CD4-positive, CD25-positive, alpha-beta regulatory T cell (primary cell): ENCODE measurements around the gene INSC. TPM values are rescaled to one million over a fixed set of nuclear protein-coding genes. Genes with fewer than 3 reads are reported as not detected.

Experiments used
- ATAC-seq, 2 donors: fragments of 150-1000 bp; cut with Tn5 transposase; one replicate each; pipeline ENCODE4 v1.10.0; 2021; ENCODE audit warnings: low read depth in 2 of 2, moderate number of reproducible peaks in 2 of 2, moderate library complexity in 1 of 2
- DNase-seq, 3 donors: peaks; one replicate each; pipeline versions ENCODE4 v3.0.0 to v3.0.0-alpha.2; 2012 to 2022; ENCODE audit warnings: mixed read lengths in 1 of 3
- H3K27ac ChIP-seq: one replicate; pipeline ENCODE4 v1.7.0; 2013; ENCODE audit warnings: mild to moderate bottlenecking, low read length; ENCODE audit not compliant: insufficient read depth, poor library complexity, severe bottlenecking
- H3K27me3 ChIP-seq: one replicate; pipeline ENCODE4 v1.7.0; 2013; ENCODE audit warnings: low read length; ENCODE audit not compliant: control insufficient read depth, insufficient read depth
- H3K36me3 ChIP-seq: one replicate; pipeline ENCODE4 v1.7.0; 2013; ENCODE audit warnings: mild to moderate bottlenecking, low read length, moderate library complexity; ENCODE audit not compliant: control insufficient read depth, insufficient read depth
- H3K4me1 ChIP-seq: 2 replicates; pipeline ENCODE4 v1.7.0; 2013; ENCODE audit warnings: mild to moderate bottlenecking, low read length; ENCODE audit not compliant: insufficient read depth, control insufficient read depth, poor library complexity, severe bottlenecking
- H3K4me3 ChIP-seq: one replicate; pipeline ENCODE4 v1.7.0; 2013; ENCODE audit warnings: low read depth, mild to moderate bottlenecking, low read length, moderate library complexity
- H3K9me3 ChIP-seq, 2 experiments: 1 replicate in 1 of 2; 2 replicates in 1 of 2; pipeline ENCODE4 v1.7.0; 2013; ENCODE audit warnings: low read length in 2 of 2, mild to moderate bottlenecking in 1 of 2, moderate library complexity in 1 of 2; ENCODE audit not compliant: control insufficient read depth in 2 of 2
- H3K27ac Mint-ChIP-seq, 3 donors: one replicate each; pipeline ENCODE4 v1.8.0; 2020 to 2022; ENCODE audit warnings: mild to moderate bottlenecking in 3 of 3, mixed read lengths in 3 of 3, moderate library complexity in 2 of 3
- H3K27me3 Mint-ChIP-seq: one replicate; pipeline ENCODE4 v1.8.0; 2022; ENCODE audit warnings: mild to moderate bottlenecking, mixed read lengths
- H3K36me3 Mint-ChIP-seq: one replicate; pipeline ENCODE4 v1.8.0; 2020; ENCODE audit warnings: mixed read lengths
- H3K4me1 Mint-ChIP-seq, 4 donors: one replicate each; pipeline ENCODE4 v1.8.0; 2020 to 2022; ENCODE audit warnings: mixed read lengths in 4 of 4, mild to moderate bottlenecking in 1 of 4
- H3K4me3 Mint-ChIP-seq, 4 donors: one replicate each; pipeline ENCODE4 v1.8.0; 2020 to 2022; ENCODE audit warnings: mild to moderate bottlenecking in 4 of 4, mixed read lengths in 4 of 4, moderate library complexity in 3 of 4
- H3K9me3 Mint-ChIP-seq, 7 donors: one replicate each; pipeline ENCODE4 v1.8.0; 2020 to 2022; ENCODE audit warnings: mixed read lengths in 7 of 7, mild to moderate bottlenecking in 3 of 7, moderate library complexity in 2 of 7
- polyA plus RNA-seq, 4 donors: library from polyadenylated mRNA; unstranded; fragments of 300-500 nt; fragmentation: Illumina TruSeq; gene quantifications; one replicate each; pipeline ENCODE4 v1.2.3, GENCODE V29; 2021
- total RNA-seq: library from RNA; stranded (reverse); gene quantifications from one replicate; pipeline ENCODE4 v1.2.3, GENCODE V29; 2022

Gene INSC
- total and polyA plus RNA-seq, 5 donors from 2014 or later, result 0.15 to 0.20 TPM; not detected in 3

DNA sequence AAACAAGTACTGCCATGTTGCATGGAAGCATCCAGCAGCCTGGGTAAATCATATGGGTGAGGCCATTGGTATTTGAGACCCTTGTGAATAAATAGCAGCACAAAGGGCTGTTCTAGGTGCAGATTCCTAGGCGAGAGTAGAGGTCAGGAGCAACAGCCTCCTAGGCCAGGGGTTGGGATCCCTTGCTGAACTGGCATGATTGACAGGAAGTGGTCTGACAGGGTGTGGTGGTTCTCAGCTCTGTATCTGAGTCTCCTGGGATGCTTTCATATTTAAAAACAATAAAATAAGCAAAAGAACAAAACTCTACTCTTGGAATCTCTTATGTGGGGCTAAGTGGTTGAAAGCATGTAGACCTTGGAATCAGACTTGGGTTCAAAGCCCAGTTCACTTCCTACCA, 35.8 kb downstream of the INSC start:
- H3K36me3 Mint-ChIP-seq, result no peaks in the 10 kb centered on the region
- peaks cover 14% of the 10 kb centered on the region for H3K27me3 Mint-ChIP-seq
- H3K36me3 ChIP-seq, result no peaks in the 10 kb centered on the region
- H3K4me3 ChIP-seq, result no peak overlapping the region
- no peak overlapping the region for H3K27ac Mint-ChIP-seq
- H3K27me3 ChIP-seq, result no peaks in the 10 kb centered on the region
- DNase-seq (peak in 1 of 3 donors; percentile 45), ATAC-seq (no peak)
- no peaks in the 10 kb centered on the region for H3K4me1 ChIP-seq
- no peaks in the 10 kb centered on the region for H3K9me3 ChIP-seq
- no peak overlapping the region for H3K4me3 Mint-ChIP-seq
- H3K9me3 Mint-ChIP-seq, result no peaks in the 10 kb centered on the region
- peaks cover 0 to 11% (median 0%) of the 10 kb centered on the region in 4 donors for H3K4me1 Mint-ChIP-seq
- H3K27ac ChIP-seq, result no peak overlapping the region

DNA sequence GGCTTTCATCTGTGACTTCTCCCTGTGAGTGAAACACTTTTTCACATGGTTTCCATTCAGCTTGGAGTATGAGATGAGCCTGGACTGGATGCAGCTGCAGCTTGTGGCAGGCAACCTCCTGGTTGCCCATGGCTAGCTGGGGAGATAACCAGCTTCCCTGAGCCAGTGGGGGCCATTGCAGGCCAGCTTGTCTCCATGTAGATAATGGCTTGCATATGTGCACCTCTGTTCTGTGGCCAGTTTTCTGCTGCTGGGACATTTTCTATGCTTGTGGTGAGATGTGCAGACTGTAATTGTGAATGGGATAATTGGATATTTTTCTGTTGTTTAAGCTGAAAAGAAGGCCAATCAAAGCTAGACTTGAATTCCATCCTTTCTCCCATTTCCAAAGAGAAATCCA, 38.5 kb downstream of the INSC start:
- H3K9me3 ChIP-seq, result no peaks in the 10 kb centered on the region
- ATAC-seq, result no peak
- no peaks in the 10 kb centered on the region for H3K9me3 Mint-ChIP-seq
- H3K4me1 ChIP-seq, result no peaks in the 10 kb centered on the region
- H3K4me3 ChIP-seq, result no peak overlapping the region
- H3K27ac ChIP-seq, result no peak overlapping the region
- H3K27me3 ChIP-seq, result no peaks in the 10 kb centered on the region
- no peak overlapping the region for H3K4me3 Mint-ChIP-seq
- no peaks in the 10 kb centered on the region for H3K36me3 Mint-ChIP-seq
- no peak overlapping the region for H3K27ac Mint-ChIP-seq
- H3K4me1 Mint-ChIP-seq, result peaks cover 0 to 11% (median 0%) of the 10 kb centered on the region in 4 donors
- no peak for DNase-seq
- no peaks in the 10 kb centered on the region for H3K36me3 ChIP-seq
- H3K27me3 Mint-ChIP-seq, result peaks cover 20% of the 10 kb centered on the region

DNA sequence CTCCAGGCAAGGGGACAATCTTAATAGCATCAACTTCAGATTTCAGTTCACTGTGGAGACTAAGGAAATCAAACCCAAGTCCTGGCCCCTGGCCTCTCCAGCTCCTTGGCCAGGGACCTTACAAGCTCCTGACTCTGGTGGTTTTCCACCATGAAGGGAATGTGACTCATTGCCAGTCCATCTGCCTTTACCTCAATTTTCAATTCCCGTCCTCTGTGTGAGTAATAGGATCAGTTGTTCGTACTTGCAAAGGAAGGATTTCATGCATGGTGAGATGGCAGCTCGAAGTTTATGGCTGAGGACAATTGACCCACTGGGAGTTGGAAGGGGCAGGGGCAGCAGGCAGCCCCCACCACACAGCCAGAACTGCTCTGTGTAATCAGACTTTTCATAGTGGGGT, 42.5 kb downstream of the INSC start:
- Histone ChIP-seq H3K27ac (no peak overlapping the region), H3K4me1 (no peaks in the 10 kb centered on the region), H3K4me3 (no peak overlapping the region), H3K36me3 (no peaks in the 10 kb centered on the region), H3K27me3 (no peaks in the 10 kb centered on the region), H3K9me3 (no peaks in the 10 kb centered on the region)
- no peaks in the 10 kb centered on the region for H3K36me3 Mint-ChIP-seq
- no peak overlapping the region for H3K4me3 Mint-ChIP-seq
- no peaks in the 10 kb centered on the region for H3K4me1 Mint-ChIP-seq
- peaks cover 16% of the 10 kb centered on the region for H3K27me3 Mint-ChIP-seq
- no peak overlapping the region for H3K27ac Mint-ChIP-seq
- ATAC-seq (no peak), DNase-seq (no peak)
- peaks cover 0 to 1% (median 0%) of the 10 kb centered on the region in 7 donors for H3K9me3 Mint-ChIP-seq

DNA sequence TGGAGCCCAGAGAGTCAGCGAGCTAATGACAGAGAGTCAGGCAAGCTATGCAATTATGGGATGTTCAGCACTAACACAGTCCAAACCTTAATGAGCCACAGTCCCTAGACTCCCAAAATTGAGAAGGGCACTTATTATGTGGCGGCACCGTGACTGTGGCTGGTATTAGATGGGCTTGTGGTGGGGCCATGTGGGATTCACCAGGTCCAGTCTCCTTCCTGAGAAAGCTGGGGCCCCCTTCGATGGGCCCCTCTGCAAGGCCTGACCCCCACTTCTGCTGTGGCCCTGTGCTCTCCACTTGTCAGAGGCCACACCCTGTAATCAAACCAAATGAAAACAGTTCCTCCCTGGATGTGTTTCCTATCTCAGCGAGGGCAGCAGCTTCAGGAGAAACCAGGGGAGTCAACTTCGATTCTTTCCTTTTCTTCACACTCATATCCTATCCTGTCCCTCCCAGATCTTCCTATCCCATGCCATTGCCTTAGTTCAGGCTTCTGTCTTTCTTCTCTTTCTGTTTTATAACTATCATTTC, 42.9 kb downstream of the INSC start:
- no peaks in the 10 kb centered on the region for H3K36me3 ChIP-seq
- Mint-ChIP-seq H3K4me1 (no peaks in the 10 kb centered on the region), H3K27ac (no peak overlapping the region), H3K4me3 (no peak overlapping the region), H3K36me3 (no peaks in the 10 kb centered on the region), H3K9me3 (peaks cover 0 to 1% (median 0%) of the 10 kb centered on the region in 7 donors), H3K27me3 (peaks cover 16% of the 10 kb centered on the region)
- H3K4me3 ChIP-seq, result no peak overlapping the region
- ATAC-seq (no peak), DNase-seq (no peak)
- no peaks in the 10 kb centered on the region for H3K27me3 ChIP-seq
- H3K27ac ChIP-seq, result no peak overlapping the region
- H3K9me3 ChIP-seq, result no peaks in the 10 kb centered on the region
- H3K4me1 ChIP-seq, result no peaks in the 10 kb centered on the region

DNA sequence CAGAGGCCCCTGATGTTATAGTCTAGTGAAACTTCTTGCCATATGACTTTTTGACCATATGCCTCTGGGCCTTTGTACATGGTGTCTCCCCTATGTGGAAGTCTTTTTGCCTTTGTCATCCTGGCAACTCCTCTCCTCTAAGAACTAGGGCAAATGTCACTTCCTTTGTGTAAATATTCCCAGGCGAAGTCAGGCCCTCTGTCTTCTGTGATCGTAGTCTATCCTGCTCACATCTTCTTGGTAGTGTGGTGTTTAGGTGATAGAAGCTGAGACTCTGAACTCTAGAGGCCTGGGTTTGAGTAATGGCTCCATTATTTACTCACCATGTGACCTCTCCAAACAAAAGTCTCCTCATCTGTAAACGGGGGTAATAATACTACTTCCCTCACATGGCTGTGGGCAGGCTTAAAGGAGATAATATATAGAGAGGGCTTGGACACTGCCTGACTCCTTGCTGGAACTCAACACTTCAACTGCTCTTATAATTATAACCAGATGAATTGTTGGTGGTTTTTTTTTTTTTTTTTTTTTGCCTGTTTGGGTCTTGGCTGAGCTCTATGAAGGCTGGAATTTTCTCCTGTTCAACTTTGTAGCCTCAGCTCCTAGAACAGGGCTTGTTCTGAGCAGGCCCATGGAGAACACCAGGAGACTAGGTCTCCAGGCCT, 43.8 kb downstream of the INSC start:
- no peak overlapping the region for H3K27ac ChIP-seq
- H3K4me1 Mint-ChIP-seq, result no peaks in the 10 kb centered on the region
- peaks cover 0 to 1% (median 0%) of the 10 kb centered on the region in 7 donors for H3K9me3 Mint-ChIP-seq
- no peak overlapping the region for H3K27ac Mint-ChIP-seq
- DNase-seq (no peak), ATAC-seq (no peak)
- H3K4me3 ChIP-seq, result no peak overlapping the region
- no peaks in the 10 kb centered on the region for H3K4me1 ChIP-seq
- H3K9me3 ChIP-seq, result no peaks in the 10 kb centered on the region
- peaks cover 16% of the 10 kb centered on the region for H3K27me3 Mint-ChIP-seq
- no peaks in the 10 kb centered on the region for H3K36me3 ChIP-seq
- no peaks in the 10 kb centered on the region for H3K36me3 Mint-ChIP-seq
- H3K4me3 Mint-ChIP-seq, result no peak overlapping the region
- no peaks in the 10 kb centered on the region for H3K27me3 ChIP-seq

DNA sequence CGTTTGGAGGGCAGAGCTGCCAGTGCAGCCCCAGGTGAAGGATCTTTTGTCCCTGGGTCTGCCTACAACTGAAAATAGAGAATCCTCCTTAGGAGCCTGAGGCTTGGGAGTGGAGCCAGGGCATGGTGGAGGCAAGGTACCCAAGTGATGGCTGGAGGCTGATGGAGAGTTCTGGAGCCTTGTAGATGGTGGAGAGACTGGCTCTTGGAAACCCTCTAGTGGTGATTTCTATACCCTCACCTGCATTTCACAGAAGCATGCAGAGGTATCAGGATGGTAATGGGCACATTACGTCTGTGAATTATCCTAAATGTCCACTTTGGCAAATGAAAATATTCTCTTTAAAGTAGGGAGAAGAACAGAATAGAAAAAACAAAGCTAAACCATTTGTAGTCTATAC, 44.4 kb downstream of the INSC start:
- Mint-ChIP-seq H3K4me3 (no peak overlapping the region), H3K9me3 (peaks cover 0 to 1% (median 0%) of the 10 kb centered on the region in 7 donors), H3K27ac (no peak overlapping the region), H3K4me1 (no peaks in the 10 kb centered on the region), H3K36me3 (no peaks in the 10 kb centered on the region), H3K27me3 (peaks cover 16% of the 10 kb centered on the region)
- peak in 1 of 3 donors; percentile 16 for DNase-seq
- no peak for ATAC-seq
- H3K4me1 ChIP-seq, result no peaks in the 10 kb centered on the region
- no peak overlapping the region for H3K27ac ChIP-seq
- no peaks in the 10 kb centered on the region for H3K36me3 ChIP-seq
- H3K4me3 ChIP-seq, result no peak overlapping the region
- H3K27me3 ChIP-seq, result no peaks in the 10 kb centered on the region
- no peaks in the 10 kb centered on the region for H3K9me3 ChIP-seq

DNA sequence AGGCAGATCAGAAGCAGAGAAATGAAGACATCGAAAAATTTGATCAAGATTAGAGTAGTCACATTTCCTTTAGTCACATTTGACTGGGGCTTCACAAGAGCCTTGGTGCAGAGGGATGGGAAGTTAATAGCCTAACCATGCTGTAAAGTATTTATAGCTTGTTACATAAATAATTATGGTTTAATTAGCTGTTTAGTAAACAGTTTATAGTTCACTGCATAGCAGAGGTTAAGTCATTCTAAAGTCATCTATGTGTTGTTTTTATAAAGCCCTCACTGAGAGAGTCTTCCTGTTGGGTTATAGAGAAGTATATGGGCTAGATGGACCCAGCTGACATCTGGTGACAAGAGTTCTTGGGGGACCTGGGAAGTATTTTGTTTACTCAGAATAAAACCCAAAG, 47.1 kb downstream of the INSC start:
- Mint-ChIP-seq H3K27ac (no peak overlapping the region), H3K4me3 (no peak overlapping the region), H3K9me3 (peaks cover 0 to 4% (median 0%) of the 10 kb centered on the region in 7 donors), H3K4me1 (no peaks in the 10 kb centered on the region), H3K36me3 (no peaks in the 10 kb centered on the region), H3K27me3 (peaks cover 6% of the 10 kb centered on the region)
- DNase-seq (no peak), ATAC-seq (no peak)
- Histone ChIP-seq H3K9me3 (no peaks in the 10 kb centered on the region), H3K4me1 (no peaks in the 10 kb centered on the region), H3K27ac (no peak overlapping the region), H3K4me3 (no peak overlapping the region), H3K36me3 (no peaks in the 10 kb centered on the region), H3K27me3 (peaks cover 5% of the 10 kb centered on the region)

DNA sequence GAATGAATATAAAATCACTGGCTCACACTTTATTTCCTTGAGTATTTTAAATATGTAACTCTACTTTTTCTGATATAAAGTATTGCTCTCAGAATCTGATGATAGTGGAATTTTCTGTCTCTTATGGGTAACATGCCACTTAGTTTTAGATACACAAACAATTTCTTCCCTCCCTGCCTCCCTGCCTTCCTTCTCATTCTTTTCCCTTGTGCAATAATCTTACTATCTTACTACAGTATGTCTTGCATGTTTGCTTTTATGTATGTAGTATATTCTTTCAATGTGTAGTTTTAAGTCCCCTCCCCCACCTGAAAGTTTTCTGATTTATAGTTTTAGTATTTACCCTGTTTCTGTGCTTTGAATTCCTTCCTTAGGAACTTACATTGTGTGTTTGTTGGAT, 48.4 kb downstream of the INSC start:
- H3K36me3 Mint-ChIP-seq, result no peaks in the 10 kb centered on the region
- Histone ChIP-seq H3K9me3 (no peaks in the 10 kb centered on the region), H3K36me3 (no peaks in the 10 kb centered on the region), H3K27ac (no peak overlapping the region), H3K4me1 (no peaks in the 10 kb centered on the region), H3K27me3 (peaks cover 5% of the 10 kb centered on the region), H3K4me3 (no peak overlapping the region)
- peaks cover under 1% of the 10 kb centered on the region for H3K27me3 Mint-ChIP-seq
- ATAC-seq, result no peak
- no peak overlapping the region for H3K4me3 Mint-ChIP-seq
- H3K9me3 Mint-ChIP-seq, result peaks cover 0 to 4% (median 0%) of the 10 kb centered on the region in 7 donors
- no peaks in the 10 kb centered on the region for H3K4me1 Mint-ChIP-seq
- H3K27ac Mint-ChIP-seq, result no peak overlapping the region
- no peak for DNase-seq
